IPS DF 6.9 (cell line): Measurements from ENCODE around the gene MYL4.

Source experiments
- DNase-seq: peaks from one replicate; pipeline ENCODE4 v3.0.0-alpha.2; 2013; ENCODE audit warnings: low read depth, low spot score
- H3K27ac ChIP-seq: one replicate; pipeline ENCODE4 v1.5.1; 2013; ENCODE audit warnings: low read length, control low read depth
- H3K27me3 ChIP-seq: 2 replicates; pipeline ENCODE4 v1.6.1; 2013; ENCODE audit warnings: mild to moderate bottlenecking, low read length; ENCODE audit not compliant: control insufficient read depth, insufficient read depth
- H3K36me3 ChIP-seq: 2 replicates; pipeline ENCODE4 v1.6.1; 2013; ENCODE audit warnings: low read length; ENCODE audit not compliant: control insufficient read depth, insufficient read depth
- H3K4me1 ChIP-seq: 2 replicates; pipeline ENCODE4 v1.6.1; 2013; ENCODE audit warnings: low read length; ENCODE audit not compliant: control insufficient read depth, insufficient read depth
- H3K4me3 ChIP-seq: 2 replicates; pipeline ENCODE4 v1.5.1; 2013; ENCODE audit warnings: mild to moderate bottlenecking, low read length
- H3K9me3 ChIP-seq: 2 replicates; pipeline ENCODE4 v1.6.1; 2013; ENCODE audit warnings: low read length, inconsistent platforms; ENCODE audit not compliant: control insufficient read depth, insufficient read depth
- WGBS: extraction: QIAGEN DNeasy Blood & Tissue Kit; methylation state at CpG from one replicate; pipeline ENCODE4 v1.1.7; 2013; ENCODE audit warnings: mixed read lengths, missing lambda C conversion rate; ENCODE audit not compliant: insufficient read length, insufficient coverage; 5-methylcytosine and 5-hydroxymethylcytosine counted together

Gene MYL4

GRCh38 chr17:47230864-47231263 is 21.7 kb downstream of the MYL4 start:
- H3K9me3 ChIP-seq = no peaks in the 10 kb centered on the region
- H3K4me3 ChIP-seq = no peak overlapping the region
- no peaks in the 10 kb centered on the region for H3K4me1 ChIP-seq
- H3K27ac ChIP-seq = no peak overlapping the region
- H3K36me3 ChIP-seq = no peaks in the 10 kb centered on the region
- no CpG with 5 or more reads among the region's 10 CpGs for WGBS
- no peaks in the 10 kb centered on the region for H3K27me3 ChIP-seq
- no peak for DNase-seq

DNA sequence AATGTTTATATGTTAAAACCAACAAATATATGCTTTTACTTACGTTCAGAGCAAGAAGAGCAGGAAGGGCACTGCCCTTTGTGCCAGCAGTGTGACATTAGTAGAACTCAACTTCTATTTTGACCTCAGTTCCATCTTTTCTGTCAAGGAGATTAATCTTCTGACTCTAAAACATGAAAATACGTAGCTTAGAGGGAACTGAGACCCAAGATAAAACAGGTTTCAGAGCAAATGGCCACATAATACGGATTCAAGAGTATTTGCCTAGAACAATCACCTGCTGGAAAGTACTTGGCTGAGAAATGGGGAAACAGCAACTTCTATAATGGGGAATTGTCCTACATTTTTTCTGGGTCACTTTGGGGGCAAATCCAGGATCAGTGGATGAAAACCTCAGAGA is 22.2 kb downstream of the MYL4 start:
- H3K36me3 ChIP-seq = no peaks in the 10 kb centered on the region
- no peaks in the 10 kb centered on the region for H3K4me1 ChIP-seq
- WGBS = no CpG with 5 or more reads among the region's 3 CpGs

GRCh38 chr17:47231866-47232265 is 22.7 kb downstream of the MYL4 start:
- H3K27ac ChIP-seq = no peak overlapping the region
- no peak for DNase-seq
- WGBS = no CpG with 5 or more reads among the region's 3 CpGs
- no peaks in the 10 kb centered on the region for H3K4me1 ChIP-seq
- no peaks in the 10 kb centered on the region for H3K36me3 ChIP-seq
- no peaks in the 10 kb centered on the region for H3K27me3 ChIP-seq
- H3K9me3 ChIP-seq = no peaks in the 10 kb centered on the region
- H3K4me3 ChIP-seq = no peak overlapping the region

More for the DNA sequence above, 22.2 kb downstream of the MYL4 start:
- Histone ChIP-seq H3K4me3 (no peak overlapping the region), H3K9me3 (no peaks in the 10 kb centered on the region), H3K27ac (no peak overlapping the region), H3K27me3 (no peaks in the 10 kb centered on the region)
- no peak for DNase-seq

GRCh38 chr17:47232465-47232864 is 23.3 kb downstream of the MYL4 start:
- H3K27me3 ChIP-seq = no peaks in the 10 kb centered on the region
- no peak for DNase-seq
- no CpG with 5 or more reads among the region's 2 CpGs for WGBS
- H3K36me3 ChIP-seq = no peaks in the 10 kb centered on the region
- no peaks in the 10 kb centered on the region for H3K9me3 ChIP-seq
- no peaks in the 10 kb centered on the region for H3K4me1 ChIP-seq
- no peak overlapping the region for H3K27ac ChIP-seq
- H3K4me3 ChIP-seq = no peak overlapping the region

DNA sequence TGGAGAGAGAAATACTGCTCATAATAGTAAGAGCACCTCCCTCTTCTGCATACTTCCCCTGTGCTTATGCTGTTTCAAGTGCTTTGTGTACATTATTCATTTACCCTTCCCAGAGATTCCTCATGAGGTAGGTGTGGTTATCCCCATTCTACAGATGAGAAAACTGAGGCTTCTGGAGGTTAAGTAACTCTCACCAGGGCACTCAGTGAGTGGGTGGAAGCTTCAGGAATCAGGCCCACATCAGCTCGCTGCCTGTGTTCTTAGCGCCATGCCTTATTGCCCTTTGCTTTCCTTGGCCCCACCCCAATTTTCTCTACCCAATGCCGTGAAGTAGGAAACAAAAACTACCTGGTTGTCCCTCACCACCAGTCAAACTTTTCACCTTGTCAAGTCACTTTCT is 26.4 kb downstream of the MYL4 start:
- no peak for DNase-seq
- H3K27ac ChIP-seq = no peak overlapping the region
- no peaks in the 10 kb centered on the region for H3K27me3 ChIP-seq
- H3K4me1 ChIP-seq = no peaks in the 10 kb centered on the region
- WGBS = no CpG with 5 or more reads among the region's 3 CpGs
- no peak overlapping the region for H3K4me3 ChIP-seq
- no peaks in the 10 kb centered on the region for H3K9me3 ChIP-seq
- H3K36me3 ChIP-seq = no peaks in the 10 kb centered on the region

DNA sequence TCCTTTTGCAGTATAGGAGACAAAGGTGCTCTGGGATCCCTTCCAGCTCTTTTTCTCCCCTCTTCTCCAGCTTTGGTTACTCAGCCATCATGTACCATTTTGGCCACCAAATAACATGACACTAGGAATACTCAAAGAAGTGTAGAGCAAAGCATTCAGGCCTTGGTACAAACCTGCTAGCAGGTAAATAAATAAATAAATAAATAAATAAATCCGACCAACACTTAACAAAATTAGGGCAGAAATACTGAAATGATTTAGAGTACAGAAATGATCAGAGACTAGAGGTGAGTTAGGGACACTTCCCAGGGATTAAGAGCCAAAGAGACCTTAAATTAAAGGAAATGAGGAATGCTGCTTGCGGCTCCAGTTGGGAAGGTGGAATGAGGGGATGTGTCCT is 26.8 kb downstream of the MYL4 start:
- DNase-seq = no peak
- no peaks in the 10 kb centered on the region for H3K9me3 ChIP-seq

GRCh38 chr17:47237841-47238240 is 28.7 kb downstream of the MYL4 start:
- Histone ChIP-seq H3K4me3 (no peak overlapping the region), H3K4me1 (no peaks in the 10 kb centered on the region), H3K36me3 (no peaks in the 10 kb centered on the region), H3K9me3 (no peaks in the 10 kb centered on the region), H3K27me3 (no peaks in the 10 kb centered on the region), H3K27ac (no peak overlapping the region)
- WGBS = no CpG with 5 or more reads among the region's 7 CpGs
- no peak for DNase-seq

More for the DNA sequence above, 26.8 kb downstream of the MYL4 start:
- H3K36me3 ChIP-seq = no peaks in the 10 kb centered on the region
- no CpG with 5 or more reads among the region's 2 CpGs for WGBS
- H3K4me3 ChIP-seq = no peak overlapping the region
- H3K27me3 ChIP-seq = no peaks in the 10 kb centered on the region
- H3K4me1 ChIP-seq = no peaks in the 10 kb centered on the region
- no peak overlapping the region for H3K27ac ChIP-seq

DNA sequence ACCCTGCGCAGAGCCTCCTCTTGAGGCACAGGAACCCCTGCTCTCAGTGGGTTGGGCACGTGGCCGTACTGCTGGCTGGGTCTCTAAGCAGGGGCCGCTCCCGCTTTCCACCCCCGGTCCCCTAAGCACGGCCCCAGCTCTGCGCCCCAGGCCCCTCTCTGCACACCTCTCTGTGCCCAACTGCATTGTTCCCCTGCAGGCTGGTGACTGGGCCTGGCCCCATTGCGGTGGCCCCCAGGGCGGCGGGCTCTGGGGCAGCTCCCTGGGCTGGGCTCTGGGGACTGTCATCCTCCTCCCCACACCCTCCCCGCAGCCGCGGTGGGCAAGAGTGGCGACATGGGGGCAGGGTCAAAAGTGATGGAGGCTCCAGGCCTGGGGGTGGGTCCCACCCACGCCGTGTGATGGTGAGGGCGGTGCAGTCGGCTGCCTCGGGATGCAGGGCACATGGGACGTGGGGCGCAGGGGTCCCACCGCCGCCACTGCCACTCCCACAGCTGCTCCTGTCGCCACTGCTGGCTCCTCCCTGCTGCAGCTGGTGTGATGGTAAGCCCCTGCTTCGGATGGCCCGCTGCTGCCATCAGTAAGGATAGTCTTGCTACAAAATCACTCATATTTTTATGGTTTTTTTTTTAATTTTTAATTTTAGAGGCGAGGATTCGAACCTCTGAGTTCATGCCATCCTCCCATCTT is 29.3 kb downstream of the MYL4 start:
- no CpG with 5 or more reads among the region's 29 CpGs for WGBS
- no peak for DNase-seq
- Histone ChIP-seq H3K9me3 (no peaks in the 10 kb centered on the region), H3K36me3 (no peaks in the 10 kb centered on the region), H3K4me3 (no peak overlapping the region), H3K27ac (no peak overlapping the region), H3K27me3 (no peaks in the 10 kb centered on the region), H3K4me1 (no peaks in the 10 kb centered on the region)

GRCh38 chr17:47239619-47239966 is 30.4 kb downstream of the MYL4 start:
- Histone ChIP-seq H3K27ac (no peak overlapping the region), H3K9me3 (no peaks in the 10 kb centered on the region), H3K27me3 (no peaks in the 10 kb centered on the region), H3K4me3 (no peak overlapping the region), H3K36me3 (no peaks in the 10 kb centered on the region), H3K4me1 (no peaks in the 10 kb centered on the region)
- no CpG with 5 or more reads among the region's 7 CpGs for WGBS
- no peak for DNase-seq

DNA sequence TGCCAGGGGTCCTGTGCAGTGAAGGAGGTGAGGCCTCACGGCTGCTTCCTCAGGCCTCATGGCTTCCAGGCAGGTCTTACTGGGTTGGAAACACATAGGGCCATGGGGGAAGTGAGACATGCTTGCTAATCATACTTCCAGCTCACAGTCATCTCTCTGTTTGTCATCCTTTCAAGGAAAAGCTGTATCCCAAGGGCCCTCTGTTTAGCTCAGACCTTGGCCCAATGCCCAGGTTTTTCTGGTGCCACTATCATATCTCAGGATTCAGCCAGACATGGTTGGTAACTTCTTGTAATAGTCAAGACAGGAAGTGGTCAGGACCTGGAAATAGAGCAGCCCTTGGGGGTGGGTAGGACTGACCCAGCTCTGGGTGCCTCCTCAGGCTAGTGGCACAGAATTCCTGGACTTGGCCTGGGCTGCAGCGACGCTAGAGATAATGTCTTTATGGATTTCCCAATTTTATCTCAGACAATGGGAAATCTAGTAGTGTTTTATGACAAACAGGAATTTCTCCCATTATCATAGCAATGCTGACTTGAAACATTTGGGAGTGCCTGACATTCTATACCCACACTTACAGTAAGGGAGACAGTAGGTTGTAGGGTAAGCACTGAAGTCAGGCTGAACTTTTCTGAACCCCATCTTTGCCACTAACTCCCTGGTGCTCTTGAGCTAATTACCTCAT is 31.0 kb downstream of the MYL4 start:
- no peaks in the 10 kb centered on the region for H3K4me1 ChIP-seq
- DNase-seq = no peak
- no peak overlapping the region for H3K27ac ChIP-seq
- H3K36me3 ChIP-seq = no peaks in the 10 kb centered on the region
- no peaks in the 10 kb centered on the region for H3K9me3 ChIP-seq
- H3K27me3 ChIP-seq = no peaks in the 10 kb centered on the region
- no peak overlapping the region for H3K4me3 ChIP-seq
- WGBS = no CpG with 5 or more reads among the region's 3 CpGs

- no CpG with 5 or more reads among the region's 3 CpGs for WGBS
- H3K4me1 ChIP-seq = no peaks in the 10 kb centered on the region
- no peak overlapping the region for H3K4me3 ChIP-seq
- H3K36me3 ChIP-seq = no peaks in the 10 kb centered on the region
- H3K27ac ChIP-seq = no peak overlapping the region
- no peaks in the 10 kb centered on the region for H3K9me3 ChIP-seq
- H3K27me3 ChIP-seq = no peaks in the 10 kb centered on the region
- no peak for DNase-seq
Observed at GRCh38 chr17:47240806-47241205, 31.7 kb downstream of the MYL4 start.
